HG02870 (cell line): ENCODE results near the gene EMILIN3.

Experiments
- ATAC-seq: cut with Tn5 transposase; IDR thresholded peaks from one replicate; pipeline ENCODE4 v1.9.1; 2021; ENCODE audit warnings: mild to moderate bottlenecking, moderate library complexity; ENCODE audit not compliant: unreplicated experiment

The EMILIN3 gene

DNA sequence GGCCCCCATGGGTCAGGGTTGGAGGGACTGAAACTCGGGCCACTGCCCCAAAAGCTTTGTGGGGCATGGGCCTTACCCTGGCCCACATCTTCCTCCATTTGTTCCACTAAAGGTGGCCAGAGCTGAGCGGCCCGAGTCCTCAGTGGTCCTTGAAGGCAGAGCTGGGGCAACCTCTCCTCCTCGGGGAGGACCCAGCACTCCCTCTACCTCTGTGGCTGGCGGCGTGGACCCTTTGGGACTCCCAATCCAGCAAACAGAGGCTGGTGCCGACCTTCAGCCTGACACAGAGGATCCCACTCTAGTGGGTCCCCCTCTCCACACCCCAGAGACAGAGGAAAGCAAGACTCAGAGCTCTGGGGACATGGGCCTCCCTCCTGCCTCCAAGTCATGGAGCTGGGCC, 16.7 kb downstream of the EMILIN3 start:
- ATAC-seq = no peak

DNA sequence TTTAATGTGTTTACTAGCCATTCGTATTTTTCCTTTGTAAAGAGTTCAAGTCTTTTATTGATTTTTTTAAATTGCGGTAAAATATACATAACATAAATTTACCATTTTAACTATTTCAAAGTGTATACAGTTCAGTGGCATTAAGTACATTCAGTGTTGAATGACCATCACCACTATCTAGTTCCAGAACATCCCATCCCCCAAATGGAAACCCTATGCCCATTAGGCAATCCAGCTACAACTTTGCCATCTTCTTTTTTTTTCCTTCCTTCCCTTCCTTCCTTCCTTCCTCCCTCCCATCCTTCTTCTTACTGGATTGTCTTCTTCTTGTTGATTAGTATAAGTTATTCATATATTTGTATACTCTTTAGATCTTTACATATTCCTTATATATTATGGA, 17.4 kb downstream of the EMILIN3 start:
- no peak for ATAC-seq

DNA sequence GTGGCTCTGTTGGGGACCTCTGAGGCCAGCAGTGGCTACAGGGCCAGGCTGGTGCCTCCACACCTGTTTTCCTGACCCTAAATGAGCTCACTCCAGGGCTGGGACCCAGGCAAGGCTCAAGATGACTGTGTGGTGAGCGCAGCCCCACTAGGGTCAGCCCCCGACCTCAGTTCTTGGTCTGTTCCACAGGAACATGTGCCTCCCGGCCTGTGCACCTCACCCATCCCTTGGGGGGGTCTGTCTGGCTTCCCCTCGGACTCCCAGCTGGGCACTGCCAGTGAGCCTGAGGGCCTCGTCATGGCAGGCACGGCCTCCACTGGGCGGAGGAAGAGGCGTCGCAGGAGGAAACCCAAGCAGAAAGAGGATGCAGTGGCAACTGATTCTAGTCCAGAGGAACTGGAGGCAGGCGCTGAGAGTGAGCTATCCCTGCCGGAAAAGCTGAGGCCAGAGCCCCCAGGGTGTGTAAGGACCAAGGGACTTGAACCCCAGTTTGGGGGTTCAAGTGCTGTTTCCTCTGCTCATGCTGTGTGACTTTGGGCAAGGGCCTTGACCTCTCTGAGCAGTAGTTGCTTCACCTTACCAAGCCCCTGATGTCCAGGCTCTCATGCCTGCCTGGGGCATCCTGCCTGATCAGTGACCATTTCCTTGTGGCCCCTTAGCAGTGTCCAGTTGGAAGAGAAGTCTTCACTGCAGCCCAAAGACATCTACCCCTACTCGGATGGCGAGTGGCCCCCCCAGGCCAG, 18.0 kb downstream of the EMILIN3 start:
- no peak for ATAC-seq

DNA sequence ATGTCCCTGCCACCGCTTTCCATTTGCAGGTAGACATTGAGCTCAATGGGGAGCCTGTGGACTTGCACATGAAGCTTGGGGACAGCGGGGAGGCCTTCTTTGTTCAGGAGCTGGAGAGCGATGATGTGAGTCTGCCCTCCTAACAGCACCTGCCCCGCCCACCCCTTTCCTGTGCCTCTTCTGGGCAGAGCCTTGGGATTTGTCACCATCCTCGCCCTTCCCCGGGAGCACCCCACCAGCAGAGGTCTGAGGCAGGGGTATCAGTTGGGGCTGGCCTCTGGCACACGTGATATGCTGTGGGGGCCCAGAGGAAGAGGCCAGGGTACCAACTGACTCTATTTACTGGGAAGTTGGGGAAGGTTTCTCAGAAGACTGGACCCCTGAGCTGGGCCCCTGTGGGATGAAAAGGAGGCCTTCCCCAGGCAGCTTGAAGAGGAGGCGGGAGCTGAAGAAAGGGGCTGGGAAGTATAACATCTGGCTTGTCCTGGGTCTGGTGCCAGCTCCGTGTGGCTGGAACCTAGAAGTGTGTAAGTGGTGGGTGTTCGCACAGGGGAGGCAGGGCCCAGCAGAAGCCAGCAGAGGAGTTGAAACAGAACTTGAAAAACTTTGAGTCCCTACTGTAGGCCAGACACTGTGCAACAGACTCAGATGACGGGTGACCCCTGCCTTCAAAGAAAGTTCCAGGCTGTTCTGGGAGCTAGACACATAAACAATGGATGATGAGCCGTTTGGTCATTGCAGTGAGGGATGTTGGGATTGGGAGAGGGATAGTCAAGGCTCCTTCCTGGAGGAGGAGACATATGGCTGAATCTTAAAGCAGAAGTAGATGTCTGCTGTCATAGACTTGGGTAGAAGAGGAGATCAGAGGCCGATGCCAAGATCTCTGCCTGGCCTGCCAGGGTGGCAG, 18.8 kb downstream of the EMILIN3 start:
- no peak for ATAC-seq

DNA sequence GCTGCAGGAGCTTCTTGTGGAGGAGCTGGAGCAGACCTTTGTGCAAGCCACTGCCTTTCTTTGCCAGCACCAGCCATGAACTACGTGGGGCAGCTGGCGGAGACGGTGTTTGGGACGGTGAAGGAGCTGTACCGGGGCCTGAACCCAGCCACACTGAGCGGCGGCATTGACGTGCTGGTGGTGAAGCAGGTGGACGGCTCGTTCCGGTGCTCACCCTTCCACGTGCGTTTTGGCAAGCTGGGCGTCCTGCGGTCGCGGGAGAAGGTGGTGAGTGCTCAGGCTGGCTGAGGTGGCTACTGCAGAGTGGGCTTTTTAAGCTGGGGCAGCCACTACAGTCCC, 20.9 kb downstream of the EMILIN3 start:
- ATAC-seq = no peak

DNA sequence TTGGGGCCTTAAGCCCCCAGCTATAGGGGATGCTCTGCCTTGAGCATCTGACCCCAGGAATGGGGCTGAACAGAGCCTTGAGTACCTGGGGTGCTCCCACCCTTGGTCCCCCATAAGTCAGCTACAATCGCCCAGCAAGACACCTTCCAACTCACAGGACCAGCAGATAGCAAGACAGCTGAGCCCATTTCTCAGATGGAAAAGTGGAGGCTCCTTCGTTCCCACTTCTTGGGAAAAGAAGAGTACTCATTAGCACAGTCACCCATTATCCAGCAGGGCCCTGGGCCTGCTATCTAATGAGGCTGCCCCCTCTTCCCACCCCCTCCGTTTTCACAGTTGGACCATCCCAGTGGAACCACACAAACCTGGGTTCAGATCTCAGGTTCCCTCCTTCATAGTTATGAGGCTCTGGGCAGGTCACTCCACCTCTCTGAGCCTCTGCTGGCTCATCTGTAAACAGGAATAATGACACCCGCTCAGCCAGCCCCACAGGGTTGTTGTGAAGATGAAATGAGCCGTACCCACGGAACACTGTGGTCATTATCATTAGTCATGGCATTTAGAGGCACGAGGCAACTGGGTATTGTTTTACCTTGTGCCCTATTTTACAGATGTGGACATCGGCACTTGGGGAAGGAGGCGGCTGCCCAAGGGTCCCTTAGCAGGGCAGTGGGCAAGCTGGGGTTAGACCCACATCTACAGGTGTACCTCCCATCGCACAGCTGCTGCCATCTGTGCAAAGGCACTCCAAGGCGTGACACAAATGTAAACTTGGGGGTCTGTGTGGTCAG, 21.5 kb downstream of the EMILIN3 start:
- no peak for ATAC-seq

DNA sequence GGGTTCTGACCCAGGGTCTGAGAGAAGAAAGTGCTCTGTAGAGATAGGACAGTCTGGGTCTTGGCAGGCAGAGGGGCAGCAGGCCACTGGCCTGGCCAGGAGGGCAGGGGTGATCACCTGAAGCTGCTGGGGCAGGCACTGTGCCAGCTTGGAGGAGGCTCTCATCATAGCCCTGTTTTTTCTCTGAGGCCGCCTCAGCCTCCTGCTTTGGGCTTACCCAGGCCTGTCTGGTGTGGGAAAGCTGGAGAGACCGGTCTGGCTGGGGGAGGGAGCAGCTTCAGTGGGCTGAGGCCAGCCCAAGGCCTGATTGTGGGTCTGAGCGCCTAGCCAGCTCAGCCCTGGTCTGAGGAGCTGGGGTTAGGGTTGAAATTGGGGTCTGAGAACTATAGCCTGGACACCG, 22.1 kb downstream of the EMILIN3 start:
- no peak for ATAC-seq

DNA sequence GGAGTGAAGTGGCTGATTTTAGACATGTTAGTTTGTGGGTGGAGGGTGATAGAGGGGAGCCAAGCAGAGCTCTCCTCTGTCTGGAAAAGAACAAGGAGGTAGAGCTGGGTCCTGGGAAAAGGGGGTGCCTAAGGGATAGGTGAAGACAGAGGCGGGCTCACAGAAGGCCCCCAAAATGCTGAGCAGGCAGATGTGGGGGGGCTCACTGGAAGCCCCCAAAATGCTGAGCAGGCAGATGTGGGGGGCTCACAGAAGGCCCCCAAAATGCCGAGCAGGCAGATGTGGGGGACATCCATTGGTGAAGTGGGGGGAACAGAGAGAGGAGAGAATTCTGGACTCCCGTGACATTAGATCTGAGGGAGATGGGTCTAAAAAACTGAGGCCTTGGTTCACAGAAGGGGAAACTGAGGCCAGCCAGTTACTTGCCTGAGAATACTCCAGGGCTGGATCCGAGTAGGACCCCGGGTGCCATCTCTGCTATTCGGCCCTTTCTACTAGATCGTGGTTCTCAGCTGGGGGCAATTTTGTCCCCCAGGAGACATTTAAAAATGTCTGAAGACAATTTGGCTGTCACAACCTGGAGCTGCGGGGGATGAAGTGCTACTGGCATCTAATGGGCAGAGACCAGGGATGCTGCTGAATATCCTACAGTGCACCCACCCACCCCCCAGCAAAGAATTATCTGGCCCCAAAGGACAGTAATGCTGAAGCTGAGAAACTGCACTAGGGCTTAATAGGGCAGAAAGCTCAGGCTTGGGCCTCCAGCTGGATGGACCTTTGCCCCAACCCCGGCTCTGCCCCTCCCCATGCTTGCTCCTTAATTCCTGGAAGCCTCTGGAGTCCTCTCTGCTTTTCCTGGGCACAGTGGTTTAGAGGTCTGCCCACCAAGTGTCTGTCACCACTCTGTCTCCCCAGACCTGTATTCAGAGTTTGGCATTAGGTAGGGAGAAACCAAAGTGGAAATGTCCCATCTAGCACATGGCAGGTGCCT, 23.8 kb downstream of the EMILIN3 start:
- no peak for ATAC-seq

DNA sequence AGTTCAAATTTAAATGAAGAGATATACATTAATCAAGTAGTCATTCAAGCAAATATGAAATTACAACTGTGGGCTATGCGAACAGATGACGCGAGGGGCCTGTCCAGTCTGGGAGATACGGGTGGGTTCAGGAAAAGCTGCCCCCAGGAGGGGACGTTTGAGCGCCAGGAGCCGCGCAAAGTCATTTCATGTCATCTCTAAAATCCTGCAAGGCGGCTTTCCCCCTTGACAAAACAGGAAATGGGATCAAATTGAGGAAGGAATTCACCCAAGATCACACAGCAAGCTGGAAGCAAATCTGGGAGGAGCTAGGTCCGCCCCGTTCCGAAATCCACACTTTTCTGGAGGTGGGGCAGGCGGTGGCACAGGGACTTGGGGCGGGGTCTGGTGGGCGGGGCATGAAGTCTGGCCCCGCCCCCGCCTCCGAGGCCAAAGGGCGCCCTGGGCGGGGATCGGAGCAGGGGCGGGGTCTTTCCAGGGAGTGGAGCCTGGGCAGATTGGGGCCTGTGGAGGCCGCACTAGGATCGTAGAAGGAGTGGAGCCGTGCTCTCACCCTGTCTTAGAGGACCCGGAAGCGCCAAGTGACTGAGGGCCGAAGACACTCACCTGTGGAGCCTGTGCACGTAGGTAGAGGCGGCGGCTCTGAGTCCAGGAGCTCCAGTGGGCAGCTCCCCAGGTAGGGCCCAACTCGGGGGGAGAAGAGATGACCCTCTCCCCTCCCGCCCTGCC, 26.1 kb downstream of the EMILIN3 start, which contains the start of gene LPIN3:
TSS of gene LPIN3 (plus strand) at position 495 of the 729 bp plus-strand sequence. CDS start 4,983 bp downstream, outside the sequence.
- no peak for ATAC-seq

DNA sequence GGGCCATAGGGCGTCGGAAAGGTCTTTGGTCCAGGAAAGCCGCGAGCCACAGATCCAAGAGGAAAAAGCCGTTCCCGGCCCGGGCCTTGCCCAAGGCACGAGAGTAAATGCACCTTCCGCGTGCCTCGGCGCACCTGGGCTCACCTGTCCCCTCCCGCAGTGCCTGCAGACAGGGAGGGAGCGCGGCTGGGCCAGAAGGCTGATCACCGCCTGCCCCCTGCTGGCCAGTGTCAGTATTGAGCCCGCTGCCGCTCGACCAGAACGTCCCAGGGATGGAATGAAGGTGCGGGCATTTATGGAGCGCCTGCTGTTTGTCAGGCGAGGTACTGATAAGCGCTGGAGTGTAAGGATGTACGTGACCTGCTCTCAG, 26.7 kb downstream of the EMILIN3 start:
- ATAC-seq = no peak

DNA sequence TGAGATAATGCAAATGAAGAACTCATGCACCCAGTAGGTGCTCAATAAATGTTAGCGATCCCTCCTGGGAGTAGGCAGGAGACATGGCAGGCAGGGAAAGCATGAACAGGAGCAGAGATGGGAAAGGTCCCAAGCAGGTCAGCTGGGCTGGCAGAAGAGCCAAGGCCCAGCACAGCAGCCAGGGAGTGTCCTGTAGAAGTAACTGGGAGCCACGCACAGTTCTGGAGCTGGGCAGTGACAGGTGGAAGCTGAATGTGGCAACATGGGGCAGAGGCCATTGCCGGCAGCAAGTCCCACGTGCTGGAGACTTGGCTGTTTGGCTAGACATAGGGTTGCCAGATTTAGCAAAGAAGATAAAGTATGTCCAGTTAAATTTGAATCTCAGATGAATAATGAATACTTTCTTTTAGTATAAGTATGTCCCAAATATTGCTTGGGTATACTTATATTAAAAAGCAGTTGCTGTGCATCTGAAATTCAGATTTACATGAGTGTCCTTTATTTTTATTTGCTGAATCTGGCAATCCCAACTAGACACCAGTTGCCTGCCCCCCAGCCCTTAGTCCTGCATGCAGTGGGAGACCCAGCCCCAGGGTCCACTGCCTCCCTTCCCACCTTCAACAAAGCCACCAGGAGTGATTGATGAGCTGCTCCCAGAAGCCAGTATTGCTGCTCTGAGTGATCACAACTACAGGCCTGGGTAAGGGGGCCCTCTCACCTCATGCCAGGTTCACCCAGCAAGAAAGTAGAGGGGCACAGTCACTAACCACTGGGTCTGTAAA, 29.7 kb downstream of the EMILIN3 start:
- no peak for ATAC-seq

DNA sequence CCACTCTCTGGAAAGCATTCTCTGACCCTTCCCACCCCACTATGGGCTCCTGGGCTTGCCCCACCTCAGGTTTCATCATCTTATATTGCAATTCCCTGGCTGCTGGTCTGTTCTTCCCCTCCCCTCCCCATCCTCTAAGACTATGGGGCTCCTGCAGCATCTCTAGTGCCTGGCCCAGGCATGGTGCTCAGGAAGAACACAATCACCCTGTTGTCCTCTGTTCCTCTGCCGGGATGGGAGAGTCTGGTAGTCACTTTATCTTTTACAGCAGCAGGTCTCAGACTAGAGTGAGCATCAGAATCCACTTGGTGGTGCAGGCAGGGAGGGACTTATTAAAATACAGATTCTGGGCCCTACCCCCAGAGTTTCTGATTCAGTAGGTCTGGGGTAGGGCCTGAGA, 31.0 kb downstream of the EMILIN3 start:
- no peak for ATAC-seq

DNA sequence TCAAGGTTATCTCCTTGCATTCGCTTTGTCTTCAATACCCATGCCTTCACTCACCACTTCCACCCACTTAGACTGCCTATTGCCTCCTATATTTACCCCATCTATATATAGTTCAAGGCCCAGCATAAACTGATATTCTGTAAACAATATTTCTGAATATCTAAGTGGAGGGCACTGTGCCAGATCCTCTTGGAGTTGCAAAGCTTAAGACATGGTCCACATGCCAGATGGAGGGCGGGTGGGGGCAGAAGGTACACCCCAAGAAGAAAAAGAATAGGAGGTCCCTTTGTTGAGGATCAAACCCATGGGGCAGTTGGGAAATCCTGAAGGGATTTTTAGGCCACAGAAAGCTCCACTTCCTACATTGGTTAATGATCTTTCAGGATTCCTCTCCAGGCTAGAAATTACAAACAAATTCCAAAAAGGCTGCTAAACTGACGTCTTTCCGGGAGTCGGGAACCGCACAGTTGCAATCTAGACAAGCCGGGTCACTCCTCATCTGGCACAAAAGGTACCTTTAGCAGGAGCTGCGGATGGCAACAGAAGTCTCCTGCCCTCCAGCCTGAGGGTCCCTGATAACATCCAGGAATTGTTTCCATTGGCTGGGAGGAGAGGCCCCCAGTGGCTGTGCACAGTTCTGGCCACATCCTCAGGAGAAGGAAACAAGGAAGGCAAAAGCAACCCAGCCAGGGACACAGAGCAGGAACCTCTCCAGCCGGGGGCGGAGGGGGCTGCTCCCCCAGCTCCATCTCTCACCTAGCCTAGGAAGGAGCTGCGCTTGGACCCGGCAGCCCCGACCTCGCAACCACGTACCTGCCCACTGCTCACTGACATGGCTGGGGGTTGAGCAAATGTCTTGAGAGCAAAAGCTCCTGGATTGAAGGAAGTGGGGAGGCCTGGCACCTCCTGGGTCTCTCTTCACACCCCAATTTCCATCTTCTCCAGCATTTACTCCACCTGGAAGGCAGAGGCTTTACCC, 31.9 kb downstream of the EMILIN3 start:
- ATAC-seq = no peak

DNA sequence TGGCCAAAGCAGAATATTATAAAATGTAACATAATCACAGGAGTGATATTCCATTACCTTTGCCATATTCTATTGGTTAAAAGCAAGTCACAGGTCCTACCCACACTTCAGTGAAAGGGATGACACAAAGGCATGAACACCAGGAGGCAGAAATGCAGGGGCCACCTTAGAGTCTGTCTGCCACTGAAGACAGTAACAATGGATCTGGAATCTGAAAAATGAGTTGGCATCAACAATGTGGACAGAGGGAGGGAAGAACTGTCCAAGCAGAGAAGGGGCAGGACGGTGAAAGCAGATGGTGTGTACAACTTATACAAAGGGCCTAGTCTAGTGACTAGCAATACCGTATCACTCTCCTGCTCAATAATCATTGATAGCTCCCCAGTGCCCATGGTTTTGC, 32.6 kb downstream of the EMILIN3 start:
- ATAC-seq = no peak

DNA sequence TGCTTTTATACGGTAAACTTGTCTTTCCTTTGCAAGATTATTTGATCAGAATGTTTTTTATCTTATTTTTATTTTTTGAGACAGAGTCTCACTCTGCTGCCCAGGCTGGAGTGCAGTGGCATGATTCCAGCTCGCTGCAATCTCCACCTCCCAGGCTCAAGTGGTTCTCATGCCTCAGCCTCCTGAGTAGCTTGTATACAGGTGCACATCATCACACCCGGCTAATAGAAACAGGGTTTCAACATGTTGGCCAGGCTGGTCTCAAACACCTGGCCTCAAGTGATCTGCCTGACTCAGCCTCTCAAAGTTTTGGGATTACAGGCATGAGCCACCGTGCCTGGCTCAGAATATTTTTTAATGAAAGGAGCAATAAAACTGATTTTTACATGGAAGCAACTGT, 34.9 kb downstream of the EMILIN3 start:
- ATAC-seq = no peak

DNA sequence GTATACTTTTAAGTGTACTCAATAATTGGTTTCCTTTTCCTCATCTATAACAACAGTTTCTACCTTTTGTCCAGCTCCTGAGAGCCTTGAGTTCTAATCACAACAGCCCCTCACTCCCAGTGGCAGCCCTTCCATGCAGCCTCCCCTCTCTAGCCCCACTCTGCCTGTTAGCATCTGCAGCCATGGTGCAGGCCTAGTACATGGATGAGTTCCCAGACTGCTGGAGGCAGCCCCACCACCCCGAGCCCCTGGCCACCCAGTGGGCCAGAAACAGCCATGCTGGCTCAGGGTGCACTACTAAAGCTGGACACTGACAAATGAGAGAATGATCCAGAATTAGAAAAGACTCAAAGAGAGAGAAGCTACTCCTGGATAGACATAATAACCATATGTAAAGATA, 35.7 kb downstream of the EMILIN3 start:
- ATAC-seq = no peak

DNA sequence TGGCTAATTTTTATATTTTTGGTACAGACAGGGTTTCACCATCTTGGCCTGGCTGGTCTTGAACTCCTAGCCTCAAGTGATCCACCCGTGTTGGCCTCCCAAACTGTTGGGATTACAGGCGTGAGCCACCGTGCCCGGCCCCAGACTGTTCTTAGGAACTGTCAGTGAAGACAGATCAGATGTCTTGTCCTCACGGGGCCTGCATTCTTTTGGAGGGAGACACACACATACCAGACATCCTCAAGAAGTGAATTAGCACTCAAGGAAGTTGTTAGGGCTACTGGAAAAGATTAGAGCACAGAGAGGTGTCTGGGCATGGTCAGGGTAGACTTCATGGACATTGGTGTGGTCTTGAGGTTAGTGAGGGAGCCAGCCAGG, 36.3 kb downstream of the EMILIN3 start:
- ATAC-seq = no peak
